Esophagus muscularis mucosa (tissue), 3 donors: ENCODE results near the gene DAB1.

Experiments used
- CTCF ChIP-seq, 3 experiments: fragments of 200-600 bp in 2 of 3; fragments of 450-650 bp in 1 of 3; sonication (generic) in 2 of 3; IDR thresholded peaks; one replicate each; pipeline ENCODE4 v1.5.1; 2017 to 2019; ENCODE audit warnings: antibody characterized with exemption in 3 of 3, mild to moderate bottlenecking in 2 of 3, moderate library complexity in 1 of 3
- POLR2A ChIP-seq: fragments of 450-650 bp; IDR thresholded peaks from one replicate; pipeline ENCODE4 v1.6.1; 2017; ENCODE audit warnings: antibody characterized with exemption, moderate library complexity, mild to moderate bottlenecking, low read depth
- POLR2AphosphoS5 ChIP-seq, 2 donors: sonication (generic); formaldehyde crosslinking; IDR thresholded peaks; one replicate each; pipeline ENCODE4 v1.6.1; 2017; ENCODE audit warnings: antibody characterized with exemption in 2 of 2

GRCh38 chr1:56973923-56974742, 449.7 kb downstream of the DAB1 start:
- TF ChIP-seq POLR2A (no peak), CTCF (IDR thresholded peaks at IDR 0.05) (no peak), POLR2AphosphoS5 (IDR thresholded peaks at IDR 0.05) (no peak)
